GM21825 (cell line): ENCODE results near the gene SMIM12.

ENCODE experiments used
- ATAC-seq: cut with Tn5 transposase; IDR thresholded peaks from one replicate; pipeline ENCODE4 v1.9.1; 2021; ENCODE audit warnings: mild to moderate bottlenecking, moderate library complexity; ENCODE audit not compliant: unreplicated experiment

SMIM12 gene

DNA sequence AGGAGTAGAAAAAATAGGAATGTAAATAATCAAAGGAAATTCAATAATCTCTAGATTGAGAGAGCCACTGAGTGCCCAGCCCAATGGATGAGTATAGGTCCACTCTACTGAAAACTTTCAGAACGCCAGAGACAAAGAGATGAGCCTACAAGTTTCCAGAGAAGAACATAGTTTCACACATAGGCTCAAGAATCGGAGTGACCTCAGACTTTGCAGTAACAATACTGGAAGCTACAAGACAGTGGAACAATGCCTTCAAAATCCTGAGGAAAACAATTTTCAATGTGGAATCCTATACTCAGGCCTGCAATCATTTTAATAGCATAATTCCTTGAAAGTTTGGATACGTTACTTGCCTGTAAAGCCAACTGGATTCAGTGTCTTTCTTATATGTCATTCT, 55.8 kb downstream of the SMIM12 start:
- no peak for ATAC-seq
